MM.1S (cell line): ENCODE results near the gene NME7.

ENCODE experiments used
- DNase-seq: peaks from one replicate; pipeline ENCODE4 v3.0.0-alpha.2; 2015
- H2AFZ ChIP-seq: fragments of 300-600 bp; sonication (generic); 2 replicates; pipeline ENCODE4 v1.6.0; 2016; ENCODE audit warnings: antibody characterized with exemption, low read length
- H3F3A ChIP-seq: fragments of 300-600 bp; sonication (generic); 2 replicates; pipeline ENCODE4 v1.6.1; 2016; ENCODE audit warnings: mild to moderate bottlenecking, antibody characterized with exemption, low read length, moderate library complexity, mixed read lengths; ENCODE audit not compliant: insufficient read depth
- H3K27ac ChIP-seq: fragments of 300-600 bp; sonication (generic); 2 replicates; pipeline ENCODE4 v1.5.1; 2016; ENCODE audit warnings: mild to moderate bottlenecking, low read length
- H3K27me3 ChIP-seq: fragments of 300-600 bp; sonication (generic); replicated peaks from 2 replicates; pipeline ENCODE4 v1.6.0; 2016; ENCODE audit warnings: low read length; ENCODE audit not compliant: insufficient read depth
- H3K36me3 ChIP-seq: fragments of 300-600 bp; sonication (generic); replicated peaks from 2 replicates; pipeline ENCODE4 v1.6.1; 2016; ENCODE audit warnings: mild to moderate bottlenecking, low read length, mixed read lengths; ENCODE audit not compliant: insufficient read depth
- H3K4me1 ChIP-seq: fragments of 300-600 bp; sonication (generic); 2 replicates; pipeline ENCODE4 v1.6.1; 2016; ENCODE audit warnings: low read length, mixed read lengths
- H3K4me2 ChIP-seq: fragments of 300-600 bp; sonication (generic); 2 replicates; pipeline ENCODE4 v1.6.0; 2016; ENCODE audit warnings: low read depth, low read length
- H3K4me3 ChIP-seq: fragments of 300-600 bp; sonication (generic); 2 replicates; pipeline ENCODE4 v1.5.1; 2016; ENCODE audit warnings: low read length, mixed read lengths
- H3K79me2 ChIP-seq: fragments of 300-600 bp; sonication (generic); 2 replicates; pipeline ENCODE4 v1.6.1; 2016; ENCODE audit warnings: mixed run types, low read length, mixed read lengths
- H3K9ac ChIP-seq: fragments of 300-600 bp; sonication (generic); 2 replicates; pipeline ENCODE4 v1.6.1; 2016; ENCODE audit warnings: low read length, mixed read lengths
- H3K9me2 ChIP-seq: fragments of 300-600 bp; sonication (generic); replicated peaks from 2 replicates; pipeline ENCODE4 v1.6.1; 2016; ENCODE audit warnings: mild to moderate bottlenecking, low read length, mixed read lengths; ENCODE audit not compliant: insufficient read depth
- H3K9me3 ChIP-seq: fragments of 300-600 bp; sonication (generic); replicated peaks from 2 replicates; pipeline ENCODE4 v1.6.1; 2016; ENCODE audit warnings: mild to moderate bottlenecking, low read length, mixed read lengths; ENCODE audit not compliant: insufficient read depth
- H4K20me1 ChIP-seq: fragments of 300-600 bp; sonication (generic); 2 replicates; pipeline ENCODE4 v1.6.1; 2016; ENCODE audit warnings: mild to moderate bottlenecking, low read length, moderate library complexity, mixed read lengths; ENCODE audit not compliant: insufficient read depth
- EZH2 ChIP-seq: fragments of 300-600 bp; sonication (generic); optimal IDR thresholded peaks from 2 replicates; pipeline ENCODE3; 2017; ENCODE audit warnings: low read depth, mild to moderate bottlenecking, antibody characterized with exemption, low read length, mixed read lengths
- EZH2phosphoT487 ChIP-seq: fragments of 300-600 bp; sonication (generic); IDR thresholded peaks from 2 replicates; pipeline ENCODE4 v1.6.1; 2018; ENCODE audit warnings: antibody characterized with exemption, low read length
- TF ChIP-seq, protein P1 (sequence below): fragments of 300-600 bp; sonication (generic); IDR thresholded peaks from 2 replicates; pipeline ENCODE4 v1.5.1; 2016; ENCODE audit warnings: antibody characterized with exemption, low read length, mixed read lengths

The NME7 gene

GRCh38 chr1:169308313-169309039 is 59.1 kb downstream of the NME7 start:
- no peaks in the 10 kb centered on the region for H3K9me3 ChIP-seq
- H3K4me3 ChIP-seq = no peak overlapping the region
- no peaks in the 10 kb centered on the region for H3K27me3 ChIP-seq
- H3K9me2 ChIP-seq = 0 out of 2 replicates have a peak, but pooled peaks cover 2% of the 10 kb centered on the region
- no peak overlapping the region for H3K9ac ChIP-seq
- peaks cover 6% of the 10 kb centered on the region for H3K4me1 ChIP-seq
- DNase-seq = no peak
- no peak overlapping the region for H3K4me2 ChIP-seq
- H2AFZ ChIP-seq = no peak overlapping the region
- no peaks in the 10 kb centered on the region; the same call in 1 of the 2 replicates for H3F3A ChIP-seq
- H3K36me3 ChIP-seq = no peaks in the 10 kb centered on the region
- no peaks in the 10 kb centered on the region for H4K20me1 ChIP-seq
- TF ChIP-seq EZH2 (no peak), EZH2phosphoT487 (no peak)
- TF ChIP-seq, protein P1, sequence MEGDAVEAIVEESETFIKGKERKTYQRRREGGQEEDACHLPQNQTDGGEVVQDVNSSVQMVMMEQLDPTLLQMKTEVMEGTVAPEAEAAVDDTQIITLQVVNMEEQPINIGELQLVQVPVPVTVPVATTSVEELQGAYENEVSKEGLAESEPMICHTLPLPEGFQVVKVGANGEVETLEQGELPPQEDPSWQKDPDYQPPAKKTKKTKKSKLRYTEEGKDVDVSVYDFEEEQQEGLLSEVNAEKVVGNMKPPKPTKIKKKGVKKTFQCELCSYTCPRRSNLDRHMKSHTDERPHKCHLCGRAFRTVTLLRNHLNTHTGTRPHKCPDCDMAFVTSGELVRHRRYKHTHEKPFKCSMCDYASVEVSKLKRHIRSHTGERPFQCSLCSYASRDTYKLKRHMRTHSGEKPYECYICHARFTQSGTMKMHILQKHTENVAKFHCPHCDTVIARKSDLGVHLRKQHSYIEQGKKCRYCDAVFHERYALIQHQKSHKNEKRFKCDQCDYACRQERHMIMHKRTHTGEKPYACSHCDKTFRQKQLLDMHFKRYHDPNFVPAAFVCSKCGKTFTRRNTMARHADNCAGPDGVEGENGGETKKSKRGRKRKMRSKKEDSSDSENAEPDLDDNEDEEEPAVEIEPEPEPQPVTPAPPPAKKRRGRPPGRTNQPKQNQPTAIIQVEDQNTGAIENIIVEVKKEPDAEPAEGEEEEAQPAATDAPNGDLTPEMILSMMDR = no peak
- no peak overlapping the region for H3K27ac ChIP-seq
- no peaks in the 10 kb centered on the region for H3K79me2 ChIP-seq

DNA sequence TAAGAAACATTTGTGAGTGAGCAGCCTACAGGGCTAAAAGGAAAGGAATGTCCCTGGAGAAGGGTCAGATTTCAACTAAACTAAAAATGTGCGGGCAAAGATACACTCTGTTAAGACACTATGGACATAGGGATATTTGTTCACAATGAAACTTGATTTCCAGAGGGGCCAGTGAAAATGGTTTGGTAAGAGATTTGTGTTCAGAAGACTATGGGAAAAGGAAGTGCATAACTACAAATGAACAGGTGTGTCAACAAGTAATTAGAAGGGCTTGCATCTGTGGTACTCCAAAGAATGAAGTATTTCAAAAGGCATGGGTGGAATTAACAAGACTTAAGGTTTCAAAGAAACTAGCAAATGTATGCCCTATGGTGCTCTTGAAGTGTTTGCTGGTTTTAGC is 60.4 kb downstream of the NME7 start:
- 0 out of 2 replicates have a peak, but pooled peaks cover 2% of the 10 kb centered on the region for H3K9me2 ChIP-seq
- no peak overlapping the region for H2AFZ ChIP-seq
- no peaks in the 10 kb centered on the region for H3K79me2 ChIP-seq
- no peaks in the 10 kb centered on the region for H3K36me3 ChIP-seq
- no peaks in the 10 kb centered on the region for H3K27me3 ChIP-seq
- no peak overlapping the region for H3K4me3 ChIP-seq
- no peak for TF ChIP-seq EZH2phosphoT487
- TF ChIP-seq, protein P1 = no peak
- no peak for TF ChIP-seq EZH2
- no peak for DNase-seq
- H3K4me2 ChIP-seq = no peak overlapping the region
- H3K9me3 ChIP-seq = no peaks in the 10 kb centered on the region
- peaks cover 3% of the 10 kb centered on the region for H3K4me1 ChIP-seq
- H3K27ac ChIP-seq = no peak overlapping the region
- no peaks in the 10 kb centered on the region for H4K20me1 ChIP-seq
- no peak overlapping the region for H3K9ac ChIP-seq
- no peaks in the 10 kb centered on the region; the same call in 1 of the 2 replicates for H3F3A ChIP-seq

DNA sequence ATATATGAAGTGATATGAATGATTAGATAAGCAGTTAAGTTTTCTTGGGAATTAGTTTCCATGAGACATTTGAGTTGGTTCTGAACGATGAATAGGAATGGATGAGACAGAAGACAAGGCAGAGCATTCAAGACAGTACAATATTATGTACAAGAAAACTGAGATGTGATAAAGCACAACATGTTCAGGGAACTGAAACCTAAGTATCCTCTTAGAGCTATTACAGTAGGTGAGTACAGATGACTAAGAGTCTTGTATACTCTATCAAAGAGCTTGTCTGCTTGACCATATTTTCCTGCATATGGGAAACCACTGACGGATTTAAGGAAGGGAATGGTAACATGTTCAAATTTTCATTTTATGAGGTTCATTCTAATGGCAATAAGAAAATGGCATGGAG is 61.6 kb downstream of the NME7 start:
- Histone ChIP-seq H3F3A (no peaks in the 10 kb centered on the region; the same call in 1 of the 2 replicates), H3K9me2 (no peaks in the 10 kb centered on the region), H3K36me3 (no peaks in the 10 kb centered on the region), H3K9me3 (no peaks in the 10 kb centered on the region), H3K9ac (no peak overlapping the region), H3K4me2 (no peak overlapping the region), H3K4me3 (no peak overlapping the region), H3K27me3 (no peaks in the 10 kb centered on the region), H3K4me1 (no peaks in the 10 kb centered on the region), H4K20me1 (no peaks in the 10 kb centered on the region), H2AFZ (no peak overlapping the region), H3K27ac (no peak overlapping the region), H3K79me2 (no peaks in the 10 kb centered on the region)
- TF ChIP-seq EZH2 (no peak), EZH2phosphoT487 (no peak)
- TF ChIP-seq, protein P1 = no peak
- DNase-seq = no peak
